CD4-positive, alpha-beta T cell treated with Interleukin-2 at 100 ng/mL for 4 hours (primary cell): ENCODE measurements around the gene PPIF.

Source experiments
- DNase-seq: peaks from one replicate; pipeline ENCODE4 v3.0.0-alpha.2; 2020; ENCODE audit warnings: low spot score

The PPIF gene

DNA sequence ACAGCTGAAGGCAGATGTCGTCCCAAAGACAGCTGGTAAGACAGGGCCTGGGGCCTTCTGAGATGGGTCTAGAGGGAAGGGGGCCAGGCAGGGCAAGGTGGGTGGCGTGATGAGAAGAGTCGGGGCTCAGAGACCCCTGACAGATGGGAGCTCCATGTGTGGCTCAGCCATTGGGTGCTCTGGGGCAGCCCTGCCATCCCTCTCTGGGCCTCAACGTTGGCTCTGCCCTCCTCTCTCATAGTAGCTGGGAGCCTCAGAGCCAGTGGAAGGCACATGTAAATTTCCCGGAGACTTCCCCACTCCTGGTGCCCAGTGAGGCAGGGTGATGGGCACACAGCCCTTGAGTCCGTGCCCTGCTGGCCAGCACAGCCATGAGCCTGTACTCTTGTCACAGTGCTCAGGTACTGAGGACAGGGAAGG is 1.8 kb downstream of the PPIF start:
- no peak for DNase-seq

GRCh38 chr10:79349766-79350406 is 2.6 kb downstream of the PPIF start:
- no peak for DNase-seq

DNA sequence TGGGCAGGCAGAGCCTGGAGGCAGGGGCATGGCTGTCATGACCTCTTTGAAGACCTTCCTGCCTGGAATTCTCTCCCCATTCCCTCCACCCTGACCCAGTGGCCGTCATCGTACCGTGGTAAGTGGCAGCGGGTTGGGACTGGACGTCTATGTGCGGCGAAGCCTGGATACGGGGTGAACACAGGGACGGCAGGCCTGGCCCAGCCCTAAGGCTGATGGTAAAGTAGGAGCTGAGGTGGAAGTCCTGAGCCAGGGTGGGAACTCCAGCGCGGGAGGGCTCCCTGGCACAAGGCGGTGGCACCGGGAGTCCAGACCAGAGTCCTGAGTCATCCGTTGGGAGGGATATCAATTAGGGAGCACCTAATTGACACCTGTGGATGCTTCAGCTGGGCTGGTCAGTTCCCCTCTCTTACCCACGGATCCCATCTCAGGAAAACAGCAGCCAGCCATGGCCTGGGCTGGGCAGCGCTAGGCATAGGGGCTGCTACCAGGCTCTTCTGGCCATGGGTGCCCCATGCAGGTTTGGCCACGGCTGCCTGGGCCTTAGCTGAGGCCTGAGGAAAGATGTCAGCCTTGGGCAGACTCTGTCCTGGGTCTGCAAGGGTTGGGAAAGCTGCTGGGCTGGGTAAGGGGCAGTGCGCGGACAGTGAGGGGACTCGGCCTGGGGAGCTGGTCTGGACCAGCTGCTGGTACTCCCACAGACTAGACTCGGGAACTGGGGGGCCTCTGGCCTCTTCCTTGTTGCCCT is 3.3 kb downstream of the PPIF start:
- DNase-seq: no peak

DNA sequence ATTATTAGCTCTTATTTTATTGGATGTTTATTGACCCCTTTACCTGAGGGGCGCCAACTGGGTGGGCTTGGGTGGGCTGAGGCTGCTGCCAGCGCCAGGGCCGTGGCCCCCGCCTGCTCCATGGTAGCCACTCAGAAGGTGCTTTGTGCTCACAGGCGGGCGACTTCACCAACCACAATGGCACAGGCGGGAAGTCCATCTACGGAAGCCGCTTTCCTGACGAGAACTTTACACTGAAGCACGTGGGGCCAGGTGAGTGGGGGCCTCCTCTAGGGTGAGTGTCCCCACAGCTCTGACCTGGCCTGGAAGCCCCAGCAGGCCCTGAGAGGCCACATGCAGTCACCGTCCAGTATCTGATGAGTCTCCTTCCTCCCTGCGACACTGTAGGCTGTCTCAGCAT is 4.1 kb downstream of the PPIF start:
- no peak for DNase-seq

DNA sequence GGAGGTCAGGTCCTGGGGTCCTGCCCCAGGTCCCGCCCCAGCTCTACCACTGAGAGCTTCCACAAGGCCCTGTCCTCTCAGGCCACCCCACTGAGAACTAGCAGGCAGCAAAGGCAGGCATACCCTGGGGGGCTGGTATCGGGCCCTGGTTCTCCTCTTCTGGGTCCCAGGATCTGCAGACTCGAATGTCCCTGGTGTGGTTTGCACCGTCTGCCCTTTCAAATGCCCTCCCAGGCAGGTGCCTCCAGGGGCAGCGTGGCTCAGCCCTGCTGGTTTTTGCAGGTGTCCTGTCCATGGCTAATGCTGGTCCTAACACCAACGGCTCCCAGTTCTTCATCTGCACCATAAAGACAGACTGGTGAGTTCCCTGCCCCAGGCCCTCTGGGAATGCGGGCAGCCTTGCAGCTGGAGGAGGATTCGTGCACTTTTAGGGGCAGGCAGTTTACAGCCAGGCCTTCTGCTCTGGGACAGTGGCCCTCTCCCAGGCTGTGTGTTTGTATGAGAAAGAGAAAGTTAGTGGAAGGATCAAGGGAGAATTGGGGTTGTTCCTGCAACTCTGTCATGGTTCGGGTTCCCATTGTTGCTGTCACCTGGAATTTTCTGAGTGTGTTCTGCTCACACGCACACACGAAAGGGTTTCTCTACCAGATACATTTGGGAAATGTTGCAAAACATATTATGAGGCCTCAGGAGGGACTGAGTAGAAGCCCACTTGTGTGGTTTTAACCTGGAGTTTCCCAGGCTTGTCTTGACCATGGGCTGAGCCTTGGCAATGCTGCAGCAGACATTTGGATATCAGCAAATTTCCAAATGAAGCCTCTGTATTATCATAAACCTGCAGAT is 5.0 kb downstream of the PPIF start:
- DNase-seq: no peak

DNA sequence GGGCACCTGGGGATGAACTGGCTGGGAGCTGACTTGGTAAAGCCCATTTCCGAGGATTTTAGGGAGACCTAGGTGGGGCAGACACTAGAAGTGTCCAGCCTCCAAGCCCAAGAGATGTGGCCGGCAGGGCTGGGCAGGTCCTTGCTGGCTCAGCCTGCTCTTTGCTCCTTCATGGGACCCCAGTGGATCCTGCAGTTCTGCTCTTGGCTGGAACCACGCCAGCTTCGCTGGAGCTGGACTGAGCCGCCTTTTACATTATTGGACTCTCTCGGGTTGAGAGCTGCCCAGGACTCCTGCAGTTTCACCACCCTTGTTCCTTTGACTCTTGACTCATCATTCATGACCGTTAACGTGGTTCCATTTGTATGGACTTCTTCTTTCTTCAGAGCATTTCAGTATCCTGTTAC is 5.7 kb downstream of the PPIF start:
- no peak for DNase-seq

DNA sequence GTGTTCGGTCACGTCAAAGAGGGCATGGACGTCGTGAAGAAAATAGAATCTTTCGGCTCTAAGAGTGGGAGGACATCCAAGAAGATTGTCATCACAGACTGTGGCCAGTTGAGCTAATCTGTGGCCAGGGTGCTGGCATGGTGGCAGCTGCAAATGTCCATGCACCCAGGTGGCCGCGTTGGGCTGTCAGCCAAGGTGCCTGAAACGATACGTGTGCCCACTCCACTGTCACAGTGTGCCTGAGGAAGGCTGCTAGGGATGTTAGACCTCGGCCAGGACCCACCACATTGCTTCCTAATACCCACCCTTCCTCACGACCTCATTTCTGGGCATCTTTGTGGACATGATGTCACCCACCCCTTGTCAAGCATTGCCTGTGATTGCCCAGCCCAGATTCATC is 6.5 kb downstream of the PPIF start:
- DNase-seq: no peak

GRCh38 chr10:79354141-79354540 is 6.9 kb downstream of the PPIF start:
- DNase-seq: no peak

DNA sequence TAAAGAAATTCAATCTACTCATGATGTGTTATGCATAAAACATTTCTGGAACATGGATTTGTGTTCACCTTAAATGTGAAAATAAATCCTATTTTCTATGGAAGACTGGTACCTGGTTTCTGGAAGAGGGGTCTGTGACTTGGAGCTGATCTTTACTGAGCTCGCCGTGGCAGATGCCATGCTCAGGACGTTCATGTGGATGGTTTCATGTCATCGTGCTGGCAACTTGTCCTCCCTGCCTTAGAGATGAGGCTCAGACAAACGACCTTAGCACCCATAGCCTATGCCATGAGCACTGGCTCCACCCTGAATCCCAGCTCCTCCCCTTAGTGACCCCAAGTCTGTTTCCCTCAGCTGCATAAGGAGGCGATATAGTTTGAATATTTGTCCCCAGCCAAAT is 7.3 kb downstream of the PPIF start:
- DNase-seq: no peak

DNA sequence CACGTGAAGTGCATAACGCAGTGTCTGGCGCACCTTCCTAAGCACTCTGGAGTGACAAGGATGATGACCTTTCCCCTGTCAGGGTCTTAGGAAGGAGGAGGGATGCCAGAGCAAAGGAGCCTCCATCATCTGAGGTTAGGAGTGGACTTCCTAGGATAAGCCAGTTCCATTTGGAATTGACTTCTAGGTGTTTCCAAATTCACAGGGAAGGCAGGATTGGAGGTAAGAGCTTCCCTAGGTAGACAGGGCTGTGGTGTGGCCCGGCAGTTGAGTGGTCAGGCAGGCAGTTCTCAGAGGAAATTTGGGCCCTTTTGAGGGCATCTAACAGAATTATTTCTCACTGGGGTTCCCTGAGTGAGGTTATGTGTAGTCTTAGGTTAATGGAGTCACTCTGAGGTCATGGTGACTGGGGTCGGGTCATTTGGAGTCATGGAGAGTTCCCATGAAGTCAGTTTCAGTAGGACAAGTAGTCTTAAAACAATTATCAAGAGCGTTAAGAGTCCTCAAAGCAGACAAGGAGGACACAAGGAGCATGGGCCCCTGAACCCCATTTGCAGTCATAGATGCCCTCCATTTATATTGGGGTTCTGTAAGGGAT is 8.2 kb downstream of the PPIF start:
- no peak for DNase-seq

DNA sequence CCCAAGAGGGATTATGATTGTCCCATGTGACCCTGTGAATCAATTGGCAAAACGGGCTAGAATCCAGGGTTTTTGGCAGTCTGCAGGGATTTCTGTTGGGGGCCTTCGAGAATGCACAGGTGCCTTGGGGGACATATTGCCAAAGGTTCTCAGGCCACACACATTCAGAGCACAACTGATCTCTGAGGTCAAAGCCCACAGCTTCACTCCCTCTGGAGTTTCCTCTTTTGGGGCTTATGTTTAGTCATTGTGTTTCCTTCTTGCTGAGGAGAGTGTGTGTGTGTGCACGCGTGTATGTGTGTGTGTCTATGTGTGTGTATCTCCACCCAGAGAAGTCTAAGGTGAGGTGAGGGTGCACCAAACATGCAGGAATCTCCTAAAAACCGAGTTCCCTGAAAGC is 8.8 kb downstream of the PPIF start:
- DNase-seq: no peak

DNA sequence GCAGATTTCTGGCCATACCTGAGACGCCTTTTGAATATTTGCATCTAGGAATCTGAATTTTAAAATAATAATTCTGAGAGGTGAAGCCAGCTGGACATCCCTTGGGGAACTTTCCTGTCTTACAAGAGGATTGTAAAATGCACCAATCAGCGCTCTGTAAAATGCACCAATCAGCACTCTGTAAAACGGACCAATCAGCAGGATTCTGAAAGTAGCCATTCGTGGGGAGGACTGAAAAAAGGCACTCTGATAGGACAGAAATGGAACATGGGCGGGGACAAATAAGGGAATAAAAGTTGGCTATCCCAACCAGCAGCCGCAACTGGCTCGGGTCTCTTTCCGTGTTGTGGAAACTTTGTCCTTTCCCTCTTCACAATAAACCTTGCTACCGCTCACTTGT is 9.9 kb downstream of the PPIF start:
- no peak for DNase-seq

- DNase-seq: no peak
Observed at GRCh38 chr10:79358811-79359210, 11.5 kb downstream of the PPIF start.

- DNase-seq: no peak
Observed at GRCh38 chr10:79359816-79360498, 12.7 kb downstream of the PPIF start.

GRCh38 chr10:79360499-79361342 is 13.5 kb downstream of the PPIF start:
- no peak for DNase-seq

- DNase-seq: peak; percentile 47
Observed at GRCh38 chr10:79361726-79362397, 14.6 kb downstream of the PPIF start.

GRCh38 chr10:79367426-79368189 is 20.3 kb downstream of the PPIF start:
- DNase-seq: peak; percentile 14

DNA sequence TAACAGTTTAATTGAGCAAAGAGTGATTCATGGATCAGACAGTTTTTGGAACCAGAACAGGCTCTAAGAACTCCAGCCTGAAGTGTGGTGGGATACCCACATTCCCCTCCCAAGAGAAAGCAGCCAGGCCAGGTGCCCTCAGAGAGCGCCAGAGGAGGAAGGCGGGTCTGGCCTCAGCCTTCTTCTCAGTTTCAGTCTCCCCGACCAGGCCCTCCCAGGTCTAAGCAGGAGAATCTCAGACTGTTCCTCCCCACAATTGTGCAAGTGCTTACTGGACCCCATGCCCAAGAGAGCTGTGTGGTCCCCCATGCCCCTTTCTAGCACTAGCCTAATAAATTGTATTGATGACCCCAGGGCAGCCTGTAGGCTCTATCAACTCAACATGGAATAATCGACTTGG is 25.6 kb downstream of the PPIF start:
- DNase-seq: no peak

DNA sequence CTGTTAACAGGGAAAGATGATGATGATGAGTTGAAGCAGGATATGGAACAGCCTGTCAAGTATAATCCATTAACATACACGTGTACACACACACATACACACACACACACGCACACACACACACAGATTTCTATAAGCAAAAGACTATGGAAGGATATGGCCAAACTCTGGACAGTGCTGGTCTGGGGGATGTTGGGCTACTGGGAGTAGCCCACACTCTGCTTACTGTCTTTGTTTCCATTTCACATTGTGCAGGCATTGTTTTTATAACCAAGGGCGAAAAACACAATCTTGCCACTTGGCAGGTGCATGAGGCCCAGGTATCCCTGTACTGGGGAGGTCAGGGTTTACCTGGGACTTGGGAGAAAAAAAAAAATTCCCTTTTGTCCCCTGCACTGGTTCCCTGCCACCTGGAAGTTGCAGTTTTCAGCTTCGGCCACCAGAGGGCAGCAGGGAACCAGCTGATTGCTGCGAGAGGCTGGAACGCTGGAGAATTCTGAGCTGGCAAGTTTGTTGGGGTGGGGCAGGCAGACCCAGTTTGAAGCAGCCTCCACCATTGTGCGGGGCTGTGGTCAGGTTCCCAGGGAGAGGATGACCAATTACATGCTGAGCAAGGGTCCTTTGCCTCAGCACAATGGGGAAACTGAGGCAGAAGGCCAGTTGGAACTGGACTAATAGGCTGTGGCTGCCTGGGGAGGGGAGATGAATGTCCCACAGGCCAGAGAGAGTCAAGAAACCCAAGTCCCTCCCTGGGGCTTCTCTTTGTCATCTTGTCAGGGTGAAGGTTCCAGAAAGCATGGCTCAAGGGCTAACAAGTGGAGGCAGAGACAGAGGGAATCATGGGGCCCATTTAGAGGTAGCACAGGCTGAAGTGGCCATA is 27.3 kb downstream of the PPIF start:
- DNase-seq: peak; percentile 76
